Panc1 (cell line): ENCODE data around the gene SUSD4. TPM values are rescaled to one million over a fixed set of nuclear protein-coding genes. Genes with fewer than 3 reads are reported as not detected.

Source experiments
- ATAC-seq: fragments of 200-7000 bp; cut with Tn5 transposase; 2 replicates; pipeline ENCODE4 v1.9.1; 2020; ENCODE audit warnings: mild to moderate bottlenecking, moderate library complexity
- BruUV-seq: library from RNA; stranded (reverse); fragments of 400-500 nt; replicated peaks from 2 replicates; lab custom pipeline; 2021; lab: Mats Ljungman, UMichigan
- CTCF ChIA-PET: fragments of 300-600 bp; sonication (Branson Sonifier 250); formaldehyde crosslinking; loops from one replicate; lab custom pipeline; 2022; ENCODE audit warnings: antibody characterized with exemption; lab: Charles Lee
- POLR2A ChIA-PET: fragments of 300-600 bp; sonication (Branson Sonifier 250); formaldehyde crosslinking; loops from one replicate; lab custom pipeline; 2022; ENCODE audit warnings: antibody characterized with exemption; lab: Charles Lee
- DNase-seq: peaks from one replicate; pipeline ENCODE4 v3.0.0-alpha.2; 2010; ENCODE audit warnings: low read depth, low spot score
- H3K27ac ChIP-seq: 2 replicates; pipeline ENCODE4 v1.5.1; 2011; ENCODE audit warnings: mild to moderate bottlenecking, low read length, inconsistent platforms
- H3K27me3 ChIP-seq: fragments of 200-500 bp; sonication (Bioruptor generic); 2 replicates; pipeline ENCODE4 v1.6.0; 2014; ENCODE audit warnings: low read length, inconsistent platforms; ENCODE audit not compliant: control insufficient read depth, insufficient read depth
- H3K36me3 ChIP-seq: fragments of 200-500 bp; sonication (Bioruptor generic); 2 replicates; pipeline ENCODE4 v1.5.1; 2014; ENCODE audit warnings: inconsistent platforms, mild to moderate bottlenecking, low read length, moderate library complexity; ENCODE audit not compliant: control insufficient read depth, insufficient read depth
- H3K4me1 ChIP-seq: 2 replicates; pipeline ENCODE4 v1.5.1; 2011; ENCODE audit warnings: inconsistent platforms, mild to moderate bottlenecking, low read length, moderate library complexity; ENCODE audit not compliant: control insufficient read depth, insufficient read depth
- H3K4me3 ChIP-seq, 2 experiments: 2 replicates each; pipeline ENCODE4 v1.5.1; 2011 to 2012; ENCODE audit warnings: low read depth in 2 of 2, low read length in 2 of 2, mild to moderate bottlenecking in 2 of 2, inconsistent platforms in 1 of 2, moderate library complexity in 1 of 2
- H3K9me3 ChIP-seq: fragments of 200-500 bp; sonication (Bioruptor generic); 2 replicates; pipeline ENCODE4 v1.5.1; 2014; ENCODE audit warnings: low read depth, mild to moderate bottlenecking, inconsistent platforms, low read length, moderate library complexity; ENCODE audit not compliant: control insufficient read depth, insufficient read depth
- CTCF ChIP-seq: fragments of 450-650 bp; IDR thresholded peaks from 2 replicates; pipeline ENCODE4 v1.5.1; 2017; ENCODE audit warnings: mild to moderate bottlenecking
- POLR2AphosphoS5 ChIP-seq: IDR thresholded peaks from 2 replicates; pipeline ENCODE4 v1.6.1; 2012; ENCODE audit warnings: mild to moderate bottlenecking, low read depth, low read length, moderate library complexity
- REST ChIP-seq, 2 experiments: IDR thresholded peaks; 2 replicates each; pipeline ENCODE4 v1.6.1; 2011 to 2012; ENCODE audit warnings: low read depth in 2 of 2, control low read depth in 1 of 2, low read length in 1 of 2, mild to moderate bottlenecking in 1 of 2, moderate library complexity in 1 of 2; ENCODE audit not compliant: insufficient read depth in 1 of 2
- SIN3A ChIP-seq: IDR thresholded peaks from 2 replicates; pipeline ENCODE4 v1.6.1; 2012; ENCODE audit warnings: low read depth, mild to moderate bottlenecking, low read length, moderate library complexity, borderline replicate concordance; ENCODE audit not compliant: insufficient read depth
- TCF7L2 ChIP-seq: IDR thresholded peaks from 2 replicates; pipeline ENCODE4 v1.6.1; 2011; ENCODE audit warnings: mild to moderate bottlenecking, low read depth, low read length, inconsistent platforms
- in situ Hi-C: cut with HindIII; loops from 2 replicates; pipeline ENCODE4 v1.10.0; 2016; ENCODE audit warnings: low sequenced_read_pairs, low pct_unique_long_range_greater_than_20kb
- intact Hi-C: fragments of 100-400 bp; cut with micrococcal nuclease; formaldehyde crosslinking; loops from one replicate; pipeline ENCODE4 v1.10.0; 2022; ENCODE audit not compliant: unreplicated experiment
- total RNA-seq: library from RNA; stranded (reverse); gene quantifications from one replicate; pipeline ENCODE4 v1.2.1, GENCODE V29; 2021; ENCODE audit not compliant: unreplicated experiment

Gene SUSD4
- total RNA-seq, 1 experiment from 2014 or later = 0.28 TPM

- no peaks in the 10 kb centered on the region for H3K9me3 ChIP-seq
- TF ChIP-seq CTCF (no peak), TCF7L2 (no peak), SIN3A (no peak), POLR2AphosphoS5 (no peak), REST (IDR thresholded peaks at IDR 0.05; ENCODE audit: insufficient read depth in 1 of 2, low read depth in 2 of 2, low read length in 1 of 2) (no peak)
- H3K4me1 ChIP-seq = no peaks in the 10 kb centered on the region
- CTCF ChIA-PET = no interaction called here
- BruUV-seq = no TSS peak
- POLR2A ChIA-PET = no interaction called here
- no peak for DNase-seq
- H3K4me3 ChIP-seq = no peak overlapping the region
- H3K36me3 ChIP-seq = no peaks in the 10 kb centered on the region
- no peak overlapping the region for H3K27ac ChIP-seq
- H3K27me3 ChIP-seq = peaks cover 23% of the 10 kb centered on the region
- no peak for ATAC-seq
- in situ Hi-C loops (no loop called here), intact Hi-C loops (no loop called here)
Measured at GRCh38 chr1:223186800-223187199, 177.2 kb downstream of the SUSD4 start.

GRCh38 chr1:223183268-223183862 is 180.6 kb downstream of the SUSD4 start:
- Histone ChIP-seq H3K36me3 (no peaks in the 10 kb centered on the region), H3K27me3 (peaks cover 33% of the 10 kb centered on the region), H3K4me3 (no peak overlapping the region), H3K4me1 (no peaks in the 10 kb centered on the region), H3K9me3 (no peaks in the 10 kb centered on the region), H3K27ac (no peak overlapping the region)
- no peak for ATAC-seq
- BruUV-seq = no TSS peak
- DNase-seq = no peak
- POLR2A ChIA-PET = no interaction called here
- intact Hi-C loops (no loop called here), in situ Hi-C loops (no loop called here)
- CTCF ChIA-PET = no interaction called here
- TF ChIP-seq POLR2AphosphoS5 (no peak), SIN3A (no peak), CTCF (no peak), TCF7L2 (no peak), REST (IDR thresholded peaks at IDR 0.05; ENCODE audit: insufficient read depth in 1 of 2, low read depth in 2 of 2, low read length in 1 of 2) (no peak)
